ENCODE measurements around the gene OR10R2.

DNA sequence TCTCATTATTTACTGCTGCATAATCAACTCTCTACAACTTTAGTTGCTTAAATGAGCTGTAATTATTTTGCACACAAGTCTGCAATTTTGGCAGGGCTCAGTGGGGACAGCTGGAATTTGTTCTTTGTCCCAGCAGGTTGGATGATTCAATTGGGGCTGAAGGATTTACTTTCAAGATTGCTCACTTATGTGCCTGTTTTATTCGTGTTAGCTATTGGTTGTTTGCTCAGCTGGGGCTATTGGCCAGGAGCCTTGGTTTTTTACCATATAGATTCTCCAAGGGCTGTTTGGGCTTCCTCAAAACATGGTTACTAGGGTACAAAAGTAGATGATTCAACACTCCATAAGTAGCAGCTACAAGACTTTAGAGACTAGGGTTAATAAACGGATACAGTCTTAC lies 13.4 kb downstream of the OR10R2 start:
- TF ChIP-seq, protein P1, sequence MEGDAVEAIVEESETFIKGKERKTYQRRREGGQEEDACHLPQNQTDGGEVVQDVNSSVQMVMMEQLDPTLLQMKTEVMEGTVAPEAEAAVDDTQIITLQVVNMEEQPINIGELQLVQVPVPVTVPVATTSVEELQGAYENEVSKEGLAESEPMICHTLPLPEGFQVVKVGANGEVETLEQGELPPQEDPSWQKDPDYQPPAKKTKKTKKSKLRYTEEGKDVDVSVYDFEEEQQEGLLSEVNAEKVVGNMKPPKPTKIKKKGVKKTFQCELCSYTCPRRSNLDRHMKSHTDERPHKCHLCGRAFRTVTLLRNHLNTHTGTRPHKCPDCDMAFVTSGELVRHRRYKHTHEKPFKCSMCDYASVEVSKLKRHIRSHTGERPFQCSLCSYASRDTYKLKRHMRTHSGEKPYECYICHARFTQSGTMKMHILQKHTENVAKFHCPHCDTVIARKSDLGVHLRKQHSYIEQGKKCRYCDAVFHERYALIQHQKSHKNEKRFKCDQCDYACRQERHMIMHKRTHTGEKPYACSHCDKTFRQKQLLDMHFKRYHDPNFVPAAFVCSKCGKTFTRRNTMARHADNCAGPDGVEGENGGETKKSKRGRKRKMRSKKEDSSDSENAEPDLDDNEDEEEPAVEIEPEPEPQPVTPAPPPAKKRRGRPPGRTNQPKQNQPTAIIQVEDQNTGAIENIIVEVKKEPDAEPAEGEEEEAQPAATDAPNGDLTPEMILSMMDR (IDR thresholded peaks at IDR 0.05) = no peak
- no peak for TF ChIP-seq POLR2A (IDR thresholded peaks at IDR 0.05)
